ENCODE data around the gene TCF23.
"Not testable (repeated sequence)": the region's sequence is repeated elsewhere in the genome, so short reads cannot be mapped to it uniquely, and the experiment has no call there.

- not testable (repeated sequence) for TF ChIP-seq POLR2A, CTCF (IDR thresholded peaks at IDR 0.05)
Measured at GRCh38 chr2:27195799-27196198, 47.0 kb downstream of the TCF23 start.

All from thyroid gland (tissue), 4 donors.